ENCODE measurements around the gene FAM89B. TPM values are rescaled to one million over a fixed set of nuclear protein-coding genes. Genes with fewer than 3 reads are reported as not detected.

FAM89B gene
- total RNA-seq, 2 experiments from 2014 or later: 23.3 to 27.3 TPM

GRCh38 chr11:65618763-65619162 lies 46.4 kb downstream of the FAM89B start:
- intact Hi-C loops (cut with DNase I, micrococcal nuclease): loop anchor here (5.0 kb wide), 3 partner anchors 34 to 239 kb away; partner anchors contain the start of genes CFL1 (in 1 of the 2) and KAT5 (in 1 of the 2)
- H3K4me3 ChIP-seq (ENCODE audit: low read length): no peak overlapping the region
- Mint-ChIP-seq H3K27ac (no peak overlapping the region), H3K36me3 (ENCODE audit: low read depth) (peaks cover 72% of the 10 kb centered on the region), H3K9me3 (no peaks in the 10 kb centered on the region), H3K27me3 (no peaks in the 10 kb centered on the region), H3K4me1 (ENCODE audit: low read depth) (peaks cover 34% of the 10 kb centered on the region), H3K4me3 (peak overlapping the region; percentile 51)
- CTCF ChIA-PET: no interaction called here
- no peaks in the 10 kb centered on the region for H3K9me3 ChIP-seq (ENCODE audit: control insufficient read depth in 1 of 2, insufficient read depth in 1 of 2, low read length in 2 of 2)
- no peak for ATAC-seq (ENCODE audit: poor library complexity)
- peaks cover 63% of the 10 kb centered on the region for H3K36me3 ChIP-seq (ENCODE audit: insufficient read depth, low read length)
- no peak overlapping the region for H3K27ac ChIP-seq (ENCODE audit: low read depth in 1 of 2, low read length in 2 of 2)
- peaks cover 33% of the 10 kb centered on the region for H3K4me1 ChIP-seq (ENCODE audit: insufficient read depth, low read length)
- POLR2A ChIA-PET: interaction anchor here (6.0 kb wide), 1 partner anchor 20 kb away, joined by 50 read pairs; the partner anchor contains the start of gene SIPA1
- no peak for DNase-seq
- no peaks in the 10 kb centered on the region for H3K27me3 ChIP-seq (ENCODE audit: control insufficient read depth in 1 of 2, insufficient read depth in 2 of 2, low read length in 2 of 2)
- no peak for TF ChIP-seq CTCF (IDR thresholded peaks at IDR 0.05)

- Histone ChIP-seq H3K4me3 (ENCODE audit: low read length) (no peak overlapping the region), H3K9me3 (ENCODE audit: control insufficient read depth in 1 of 2, insufficient read depth in 1 of 2, low read length in 2 of 2) (no peaks in the 10 kb centered on the region), H3K27me3 (ENCODE audit: control insufficient read depth in 1 of 2, insufficient read depth in 2 of 2, low read length in 2 of 2) (no peaks in the 10 kb centered on the region), H3K27ac (ENCODE audit: low read depth in 1 of 2, low read length in 2 of 2) (no peak overlapping the region), H3K4me1 (ENCODE audit: insufficient read depth, low read length) (peaks cover 30% of the 10 kb centered on the region), H3K36me3 (ENCODE audit: insufficient read depth, low read length) (peaks cover 69% of the 10 kb centered on the region)
- no peak for ATAC-seq (ENCODE audit: poor library complexity)
- POLR2A ChIA-PET: no interaction called here
- DNase-seq: no peak
- no peaks in the 10 kb centered on the region for H3K9me3 Mint-ChIP-seq
- H3K4me3 Mint-ChIP-seq: peak overlapping the region; percentile 74
- CTCF ChIA-PET: no interaction called here
- H3K27me3 Mint-ChIP-seq: no peaks in the 10 kb centered on the region
- no peak overlapping the region for H3K27ac Mint-ChIP-seq
- H3K4me1 Mint-ChIP-seq (ENCODE audit: low read depth): peaks cover 29% of the 10 kb centered on the region
- H3K36me3 Mint-ChIP-seq (ENCODE audit: low read depth): peaks cover 70% of the 10 kb centered on the region
- no peak for TF ChIP-seq CTCF (IDR thresholded peaks at IDR 0.05)
- intact Hi-C loops (cut with DNase I, micrococcal nuclease): loop anchor here (5.0 kb wide), 3 partner anchors 33 to 238 kb away; partner anchors contain the start of genes CFL1 (in 1 of the 2) and KAT5 (in 1 of the 2)
Measured at GRCh38 chr11:65619281-65619928, 47.1 kb downstream of the FAM89B start.

GRCh38 chr11:65620666-65621065 lies 48.3 kb downstream of the FAM89B start:
- no peaks in the 10 kb centered on the region for H3K9me3 Mint-ChIP-seq
- H3K36me3 ChIP-seq (ENCODE audit: insufficient read depth, low read length): peaks cover 81% of the 10 kb centered on the region
- DNase-seq (no peak), ATAC-seq (ENCODE audit: poor library complexity) (no peak)
- intact Hi-C loops (cut with DNase I, micrococcal nuclease): loop anchor here in 1 of 2 experiments (10.0 kb wide), 1 partner anchor 364 kb away; no protein-coding TSS in a partner anchor
- no peak overlapping the region for H3K27ac Mint-ChIP-seq
- peaks cover 31% of the 10 kb centered on the region for H3K4me1 ChIP-seq (ENCODE audit: insufficient read depth, low read length)
- ChIA-PET POLR2A (no interaction called here), CTCF (no interaction called here)
- H3K27ac ChIP-seq (ENCODE audit: low read depth in 1 of 2, low read length in 2 of 2): no peak overlapping the region
- no peaks in the 10 kb centered on the region for H3K27me3 Mint-ChIP-seq
- no peak for TF ChIP-seq CTCF (IDR thresholded peaks at IDR 0.05)
- H3K4me3 Mint-ChIP-seq: no peak overlapping the region
- H3K9me3 ChIP-seq (ENCODE audit: control insufficient read depth in 1 of 2, insufficient read depth in 1 of 2, low read length in 2 of 2): no peaks in the 10 kb centered on the region
- no peaks in the 10 kb centered on the region for H3K27me3 ChIP-seq (ENCODE audit: control insufficient read depth in 1 of 2, insufficient read depth in 2 of 2, low read length in 2 of 2)
- H3K4me3 ChIP-seq (ENCODE audit: low read length): no peak overlapping the region
- H3K36me3 Mint-ChIP-seq (ENCODE audit: low read depth): peaks cover 69% of the 10 kb centered on the region
- H3K4me1 Mint-ChIP-seq (ENCODE audit: low read depth): peaks cover 23% of the 10 kb centered on the region

Measured in CD4-positive, alpha-beta T cell (primary cell).